HepG2 (cell line): Measurements from ENCODE around the gene COL18A1. TPM values are rescaled to one million over a fixed set of nuclear protein-coding genes. Genes with fewer than 3 reads are reported as not detected.

ENCODE experiments used
- ATAC-seq: fragments of 200-7000 bp; cut with Tn5 transposase; 3 replicates; pipeline ENCODE4 v1.9.1; 2020; ENCODE audit warnings: mild to moderate bottlenecking, moderate library complexity
- BruUV-seq: library from RNA; stranded (reverse); fragments of 400-500 nt; replicated peaks from 2 replicates; lab custom pipeline; 2021; lab: Mats Ljungman, UMichigan
- CTCF ChIA-PET: fragments of 300-600 bp; formaldehyde crosslinking; extraction: SDS; loops from one replicate; lab custom pipeline; 2021; ENCODE audit warnings: low total read pairs, inconsistent platforms, low intra/inter-chr PET ratio; lab: Yijun Ruan, JAX
- POLR2A ChIA-PET: fragments of 350-600 bp; sonication (Branson Sonifier 250); formaldehyde crosslinking; loops from one replicate; lab custom pipeline; 2020; ENCODE audit warnings: antibody characterized with exemption, inconsistent platforms; lab: Yijun Ruan, JAX
- DNase-seq: peaks from one replicate; pipeline ENCODE4 v3.0.0-alpha.2; 2015; ENCODE audit warnings: low spot score
- FAIRE-seq: peaks from 3 replicates; lab custom pipeline; 2011; peaks lifted over from hg19 to GRCh38; lab: Jason Lieb, UNC
- H2AFZ ChIP-seq: one replicate; pipeline ENCODE4 v1.6.1; 2011; ENCODE audit warnings: low read length, inconsistent platforms
- H3K27ac ChIP-seq: fragments of 300-600 bp; 3 replicates; pipeline ENCODE4 v1.8.0; 2011; ENCODE audit warnings: mixed run types, mild to moderate bottlenecking, mixed read lengths, low read length, inconsistent platforms; ENCODE audit not compliant: insufficient read depth; ENCODE audit errors: extremely low read length
- H3K27me3 ChIP-seq, 2 experiments: fragments of 200-600 bp in 1 of 2; 2 replicates in 1 of 2; 3 replicates in 1 of 2; pipeline versions ENCODE4 v1.6.0 to v1.8.0; 2011; ENCODE audit warnings: low read length in 2 of 2, mild to moderate bottlenecking in 2 of 2, moderate library complexity in 2 of 2, inconsistent platforms in 1 of 2; ENCODE audit not compliant: insufficient read depth in 2 of 2, control insufficient read depth in 1 of 2
- H3K36me3 ChIP-seq, 2 experiments: fragments of 200-600 bp in 1 of 2; replicated peaks in 1 of 2; 2 replicates in 1 of 2; 3 replicates in 1 of 2; pipeline versions ENCODE4 v1.5.1 to v1.8.0; 2011; ENCODE audit warnings: low read length in 2 of 2, inconsistent platforms in 1 of 2; ENCODE audit not compliant: insufficient read depth in 2 of 2, control insufficient read depth in 1 of 2
- H3K4me1 ChIP-seq: 2 replicates; pipeline ENCODE4 v1.5.1; 2012; ENCODE audit warnings: low read length, inconsistent platforms; ENCODE audit not compliant: insufficient read depth
- H3K4me2 ChIP-seq: 2 replicates; pipeline ENCODE4 v1.6.0; 2011; ENCODE audit warnings: low read depth, low read length, inconsistent platforms
- H3K4me3 ChIP-seq, 3 experiments: fragments of 200-600 bp in 1 of 3; sonication (generic), shearing (Covaris generic) in 1 of 3; replicated peaks in 1 of 3; 2 replicates each; pipeline ENCODE4 v1.5.1; 2011 to 2016; ENCODE audit warnings: low read length in 3 of 3, inconsistent platforms in 2 of 3, low read depth in 2 of 3, mild to moderate bottlenecking in 2 of 3, control low read depth in 1 of 3, mixed read lengths in 1 of 3; ENCODE audit not compliant: insufficient read depth in 1 of 3
- H3K79me2 ChIP-seq: one replicate; pipeline ENCODE4 v1.6.1; 2011; ENCODE audit warnings: low read length, inconsistent platforms; ENCODE audit not compliant: insufficient read depth
- H3K9ac ChIP-seq: 2 replicates; pipeline ENCODE4 v1.6.0; 2011; ENCODE audit warnings: mild to moderate bottlenecking, low read depth, low read length, inconsistent platforms; ENCODE audit not compliant: insufficient read depth
- H3K9me3 ChIP-seq: 2 replicates; pipeline ENCODE4 v1.5.1; 2012; ENCODE audit warnings: mild to moderate bottlenecking, low read length
- H4K20me1 ChIP-seq: 2 replicates; pipeline ENCODE4 v1.6.0; 2011; ENCODE audit warnings: inconsistent platforms, mild to moderate bottlenecking, low read length, moderate library complexity; ENCODE audit not compliant: insufficient read depth
- EHMT2 ChIP-seq: fragments of 200-600 bp; sonication (generic); IDR thresholded peaks from 2 replicates; pipeline ENCODE4 v1.7.0; 2017; ENCODE audit warnings: antibody characterized with exemption, low read depth, low read length, borderline replicate concordance
- GPBP1L1 ChIP-seq: sonication (generic); formaldehyde crosslinking; IDR thresholded peaks from 2 replicates; pipeline ENCODE4 v1.5.0; 2020; ENCODE audit warnings: mild to moderate bottlenecking, missing genetic modification reagents
- HDAC1 ChIP-seq: sonication (generic); formaldehyde crosslinking; IDR thresholded peaks from 2 replicates; pipeline ENCODE4 v1.5.1; 2020; ENCODE audit warnings: mild to moderate bottlenecking, missing genetic modification reagents
- MED8 ChIP-seq: sonication (generic); formaldehyde crosslinking; IDR thresholded peaks from 2 replicates; pipeline ENCODE4 v1.8.1; 2023; ENCODE audit warnings: mild to moderate bottlenecking, missing genetic modification reagents; ENCODE audit not compliant: insufficient replicate concordance
- NBN ChIP-seq: fragments of 450-650 bp; conservative IDR thresholded peaks from 2 replicates; pipeline ENCODE4 v1.6.1; 2017
- PCBP2 ChIP-seq: fragments of 200-400 bp; formaldehyde crosslinking; optimal IDR thresholded peaks from 2 replicates; pipeline ENCODE3; 2018; ENCODE audit warnings: low read length, low read depth; ENCODE audit not compliant: poor library complexity, severe bottlenecking
- PLSCR1 ChIP-seq: sonication (generic); formaldehyde crosslinking; IDR thresholded peaks from 2 replicates; pipeline ENCODE4 v1.5.0; 2020; ENCODE audit warnings: missing genetic modification reagents, mild to moderate bottlenecking, borderline replicate concordance
- PPARG ChIP-seq: conservative IDR thresholded peaks from 2 replicates; pipeline ENCODE4 v1.6.1; 2016; ENCODE audit warnings: missing biosample characterization, missing genetic modification reagents
- SRSF4 ChIP-seq: fragments of 200-400 bp; formaldehyde crosslinking; IDR thresholded peaks from one replicate; pipeline ENCODE4 v1.6.1; 2018; ENCODE audit warnings: mild to moderate bottlenecking, low read depth, low read length, moderate library complexity; ENCODE audit not compliant: poor library complexity, severe bottlenecking
- ZNF33A ChIP-seq: sonication (generic); formaldehyde crosslinking; IDR thresholded peaks from 2 replicates; pipeline ENCODE4 v1.5.1; 2020; ENCODE audit warnings: missing genetic modification reagents, mild to moderate bottlenecking, moderate library complexity, borderline replicate concordance
- WGBS: methylation state at CpG from one replicate; pipeline ENCODE4 v1.1.6; 2017; ENCODE audit warnings: low lambda C conversion rate; 5-methylcytosine and 5-hydroxymethylcytosine counted together
- in situ Hi-C: cut with HindIII; loops from 2 replicates; pipeline ENCODE4 v1.10.0; 2017; ENCODE audit warnings: low pct_unique_long_range_greater_than_20kb; ENCODE audit not compliant: extremely low pct_ligation_motif_present
- intact Hi-C: fragments of 100-400 bp; cut with micrococcal nuclease; formaldehyde crosslinking; loops from one replicate; pipeline ENCODE4 v1.10.0; 2022; ENCODE audit not compliant: unreplicated experiment
- polyA plus RNA-seq, 8 experiments: library from polyadenylated mRNA; depleted of rRNA in 3 of 8; stranded (reverse) in 7 of 8; unstranded in 1 of 8; fragments of >200 nt; fragmentation: Illumina TruSeq in 4 of 8; extraction: Trizol in 4 of 8; gene quantifications; 2 replicates each; pipeline versions ENCODE4 v1.2.1 to v1.2.3, GENCODE V29; 2011 to 2016; ENCODE audit warnings: low read depth in 4 of 8, missing spikeins in 1 of 8, mixed read lengths in 1 of 8; ENCODE audit not compliant: insufficient read depth in 1 of 8
- total RNA-seq, 5 experiments: library from RNA; depleted of rRNA; stranded (reverse); fragments of >200 nt; fragmentation: Illumina TruSeq; extraction: Trizol; gene quantifications; 2 replicates each; pipeline ENCODE4 v1.2.3, GENCODE V29; 2016; ENCODE audit warnings: low read depth in 1 of 5
- TF ChIP-seq, protein P1 (sequence below): sonication (generic); formaldehyde crosslinking; IDR thresholded peaks from 2 replicates; pipeline ENCODE4 v1.8.1; 2023; ENCODE audit warnings: missing genetic modification reagents, mild to moderate bottlenecking, borderline replicate concordance

COL18A1 gene
- total and polyA plus RNA-seq, 2 of the 13 experiments (the other 11 are each of a cell fraction or from before 2014, with no cell fraction given): 79.0 to 102 TPM

DNA sequence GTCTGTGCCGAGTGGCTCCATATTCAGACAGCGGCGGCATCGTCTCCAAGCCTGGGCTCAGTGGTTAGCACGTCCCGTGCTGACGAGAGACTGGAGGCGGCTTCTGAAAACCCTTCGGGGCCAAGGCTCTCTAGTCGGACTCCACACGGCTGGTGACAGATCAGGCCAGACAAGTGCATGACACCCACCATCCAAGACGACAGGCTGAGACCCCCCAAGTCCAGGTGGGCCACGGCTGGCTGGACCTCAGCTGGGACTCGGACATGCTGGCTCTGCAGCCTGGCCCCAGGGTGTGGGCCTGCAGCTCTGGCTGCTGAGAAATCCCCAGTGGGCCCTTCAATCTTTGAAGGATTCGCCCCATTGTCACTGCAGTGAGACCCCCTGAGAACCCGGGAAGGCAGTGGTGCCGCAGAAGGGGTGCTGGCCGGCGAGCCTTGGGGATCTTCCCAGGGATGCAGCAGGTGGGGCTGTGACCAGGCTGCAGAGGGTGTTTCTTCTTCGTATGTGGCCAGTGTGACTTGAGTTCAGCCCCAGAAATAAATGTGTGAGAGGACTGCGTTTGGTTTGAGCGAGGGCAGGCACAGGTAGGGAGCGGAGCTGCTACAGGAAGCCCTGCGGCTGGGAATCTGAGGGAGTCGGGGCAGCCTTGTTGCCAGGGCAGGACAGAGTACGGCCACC is 153.2 kb downstream of the COL18A1 start:
- Histone ChIP-seq H3K4me1 (peaks cover 18% of the 10 kb centered on the region), H3K4me3 (no peak overlapping the region), H2AFZ (no peak overlapping the region), H3K27me3 (peaks cover 14 to 46% of the 10 kb centered on the region in 2 experiments), H3K9me3 (no peaks in the 10 kb centered on the region), H3K4me2 (no peak overlapping the region), H4K20me1 (no peaks in the 10 kb centered on the region), H3K36me3 (no peaks in the 10 kb centered on the region), H3K9ac (no peak overlapping the region), H3K79me2 (no peaks in the 10 kb centered on the region), H3K27ac (no peak overlapping the region)
- FAIRE-seq (no peak), ATAC-seq (no peak), DNase-seq (no peak)
- ChIA-PET CTCF (interaction anchor here (1.0 kb wide), 1 partner anchor 262 kb away, joined by 3 read pairs; no protein-coding TSS in a partner anchor), POLR2A (no interaction called here)
- intact Hi-C loops (no loop called here), in situ Hi-C loops (loop anchor here (5.0 kb wide), 2 partner anchors 39 to 264 kb away; no protein-coding TSS in a partner anchor)
- TF ChIP-seq PLSCR1 (no peak), EHMT2 (no peak), PCBP2 (no peak), GPBP1L1 (no peak), NBN (no peak), ZNF33A (no peak), MED8 (no peak), HDAC1 (no peak), SRSF4 (no peak), PPARG (CRISPR knock-in tag) (no peak)
- TF ChIP-seq, protein P1, sequence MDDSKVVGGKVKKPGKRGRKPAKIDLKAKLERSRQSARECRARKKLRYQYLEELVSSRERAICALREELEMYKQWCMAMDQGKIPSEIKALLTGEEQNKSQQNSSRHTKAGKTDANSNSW (CRISPR knock-in tag): no peak
- BruUV-seq: no TSS peak
- 72% methylated on average over 19 of the region's 26 CpGs for WGBS
